ENCODE data around the gene CNTNAP5.

The CNTNAP5 gene

DNA sequence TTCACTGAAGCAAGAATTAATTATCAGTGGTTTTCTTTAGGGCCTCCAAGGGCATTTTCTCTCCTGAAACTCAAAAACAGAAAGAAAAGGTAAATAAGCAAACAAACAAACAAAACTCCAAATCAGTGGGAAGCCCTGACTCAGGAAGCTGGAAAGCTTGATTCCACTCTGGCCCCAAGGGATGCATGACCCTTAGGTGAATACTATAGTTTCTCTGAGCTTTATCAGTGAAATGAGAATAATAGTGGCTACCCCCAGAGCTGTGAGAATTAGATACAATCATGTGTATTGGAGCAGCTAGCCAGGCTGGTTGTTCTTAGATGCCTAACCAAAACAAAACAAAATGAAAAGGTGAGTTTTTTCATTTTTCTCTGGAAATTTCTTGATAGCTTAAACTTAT is 585.1 kb downstream of the CNTNAP5 start:
- Histone ChIP-seq H3K4me1 (no peaks in the 10 kb centered on the region), H3K9me3 (no peaks in the 10 kb centered on the region), H3K36me3 (replicated peaks) (no peaks in the 10 kb centered on the region), H3K27me3 (ENCODE audit: low read depth) (no peaks in the 10 kb centered on the region), H3K4me3 (no peak overlapping the region)
- DNase-seq (ENCODE audit: low spot score in 2 of 2) = no peak
- in situ Hi-C loops (cut with MboI; ENCODE audit: low sequenced_read_pairs) = no loop called here

DNA sequence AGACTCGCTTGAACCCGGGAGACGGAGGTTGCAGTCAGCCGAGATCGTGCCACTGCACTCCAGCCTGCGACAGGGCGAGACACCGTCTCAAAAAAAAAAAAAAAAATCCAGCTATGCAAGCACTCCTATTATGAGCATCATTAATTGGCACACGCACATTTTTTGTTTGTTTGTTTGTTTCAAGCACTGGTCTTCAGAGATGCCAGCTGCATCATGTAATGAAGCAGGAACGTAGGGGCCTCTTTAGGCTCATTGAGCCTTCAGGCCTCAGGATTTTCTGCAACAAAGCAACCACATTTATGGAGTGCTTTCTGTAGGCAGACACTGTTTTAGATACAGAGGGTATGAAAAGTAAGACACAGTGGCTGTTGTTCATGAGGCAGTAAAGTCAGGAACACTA is 585.8 kb downstream of the CNTNAP5 start:
- H3K9me3 ChIP-seq = no peaks in the 10 kb centered on the region
- H3K36me3 ChIP-seq (replicated peaks) = no peaks in the 10 kb centered on the region
- H3K27me3 ChIP-seq (ENCODE audit: low read depth) = no peaks in the 10 kb centered on the region
- no peak overlapping the region for H3K4me3 ChIP-seq
- DNase-seq (ENCODE audit: low spot score in 2 of 2) = no peak
- H3K4me1 ChIP-seq = no peaks in the 10 kb centered on the region
- in situ Hi-C loops (cut with MboI; ENCODE audit: low sequenced_read_pairs) = no loop called here

GRCh38 chr2:124623560-124623959 is 598.5 kb downstream of the CNTNAP5 start:
- in situ Hi-C loops (cut with MboI; ENCODE audit: low sequenced_read_pairs) = no loop called here
- Histone ChIP-seq H3K4me3 (no peak overlapping the region), H3K4me1 (no peaks in the 10 kb centered on the region), H3K9me3 (no peaks in the 10 kb centered on the region; the same call in 1 of the 2 replicates), H3K27me3 (ENCODE audit: low read depth) (no peaks in the 10 kb centered on the region), H3K36me3 (replicated peaks) (no peaks in the 10 kb centered on the region)
- no peak for DNase-seq (ENCODE audit: low spot score in 2 of 2)

DNA sequence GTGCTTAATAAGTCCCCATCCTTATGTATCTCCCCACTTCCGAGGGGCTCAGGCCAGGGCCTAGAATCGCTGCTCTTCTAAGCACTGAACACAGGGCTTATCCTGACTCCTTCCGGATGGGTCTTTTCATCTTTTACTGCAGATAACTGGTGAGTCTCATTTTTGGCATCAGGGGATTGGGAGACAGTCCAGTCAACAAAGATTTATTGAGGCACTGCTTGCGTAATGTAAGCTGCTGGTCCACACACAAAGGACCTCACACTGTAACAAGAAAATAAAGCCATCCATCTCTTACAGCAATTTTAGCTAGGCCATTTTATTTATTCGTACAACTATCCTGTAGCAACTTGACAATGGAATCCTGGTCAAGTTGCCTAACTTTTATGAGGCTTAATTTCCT is 600.5 kb downstream of the CNTNAP5 start:
- no peaks in the 10 kb centered on the region for H3K4me1 ChIP-seq
- no peaks in the 10 kb centered on the region; the same call in 1 of the 2 replicates for H3K9me3 ChIP-seq
- DNase-seq (ENCODE audit: low spot score in 2 of 2) = no peak
- no peak overlapping the region for H3K4me3 ChIP-seq
- no peaks in the 10 kb centered on the region for H3K27me3 ChIP-seq (ENCODE audit: low read depth)
- in situ Hi-C loops (cut with MboI; ENCODE audit: low sequenced_read_pairs) = no loop called here
- H3K36me3 ChIP-seq (replicated peaks) = no peaks in the 10 kb centered on the region

- H3K4me3 ChIP-seq = no peak overlapping the region
- in situ Hi-C loops (cut with MboI; ENCODE audit: low sequenced_read_pairs) = no loop called here
- no peaks in the 10 kb centered on the region for H3K27me3 ChIP-seq (ENCODE audit: low read depth)
- no peaks in the 10 kb centered on the region for H3K36me3 ChIP-seq (replicated peaks)
- no peaks in the 10 kb centered on the region for H3K4me1 ChIP-seq
- no peaks in the 10 kb centered on the region; the same call in 1 of the 2 replicates for H3K9me3 ChIP-seq
- no peak for DNase-seq (ENCODE audit: low spot score in 2 of 2)
These were observed 601.9 kb downstream of the CNTNAP5 start for GRCh38 chr2:124626993-124627392.

DNA sequence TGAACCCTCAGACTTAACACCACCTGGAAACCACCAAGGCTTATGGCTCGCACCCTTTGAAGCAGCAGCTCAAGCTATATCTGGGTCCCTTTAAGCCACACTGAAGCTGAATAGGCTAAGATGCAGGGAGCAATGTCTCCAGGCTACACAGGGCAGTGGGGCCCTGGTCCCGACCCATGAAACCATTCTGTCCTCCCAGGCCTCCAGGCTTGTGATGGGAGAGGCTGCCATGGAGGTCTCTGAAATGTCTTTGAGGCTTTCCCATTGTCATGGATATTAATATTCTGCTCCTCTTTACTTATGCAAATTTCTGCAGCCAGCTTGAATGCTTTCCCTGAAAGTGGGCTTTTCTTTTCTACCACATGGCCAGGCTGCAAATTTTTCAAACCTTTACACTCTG is 608.7 kb downstream of the CNTNAP5 start:
- in situ Hi-C loops (cut with MboI; ENCODE audit: low sequenced_read_pairs) = no loop called here
- Histone ChIP-seq H3K4me1 (no peaks in the 10 kb centered on the region), H3K4me3 (no peak overlapping the region), H3K9me3 (no peaks in the 10 kb centered on the region), H3K27me3 (ENCODE audit: low read depth) (no peaks in the 10 kb centered on the region), H3K36me3 (replicated peaks) (no peaks in the 10 kb centered on the region)
- no peak for DNase-seq (ENCODE audit: low spot score in 2 of 2)

DNA sequence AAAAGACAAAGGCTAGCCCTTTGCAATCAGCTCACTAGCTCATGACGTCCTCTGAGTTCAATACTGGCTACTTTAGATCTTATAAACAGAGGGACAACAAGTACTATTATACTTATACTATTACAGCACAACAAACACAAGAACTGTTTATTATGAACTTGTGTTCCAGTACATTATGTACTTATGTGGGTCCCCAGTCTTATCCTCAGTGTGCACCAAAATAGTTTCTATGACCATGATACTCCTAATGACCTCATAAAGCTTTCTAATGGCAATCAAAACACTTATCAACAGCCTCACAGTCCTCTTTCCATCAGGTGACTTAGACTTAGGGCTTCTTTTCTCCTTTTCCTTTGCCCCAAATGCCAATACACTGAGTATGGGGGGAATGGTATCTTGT is 614.4 kb downstream of the CNTNAP5 start:
- Histone ChIP-seq H3K4me3 (no peak overlapping the region), H3K9me3 (no peaks in the 10 kb centered on the region), H3K36me3 (replicated peaks) (no peaks in the 10 kb centered on the region), H3K4me1 (no peaks in the 10 kb centered on the region), H3K27me3 (ENCODE audit: low read depth) (no peaks in the 10 kb centered on the region)
- in situ Hi-C loops (cut with MboI; ENCODE audit: low sequenced_read_pairs) = no loop called here
- DNase-seq (ENCODE audit: low spot score in 2 of 2) = no peak

GRCh38 chr2:124640221-124640750 is 615.2 kb downstream of the CNTNAP5 start:
- Histone ChIP-seq H3K4me1 (no peaks in the 10 kb centered on the region), H3K4me3 (no peak overlapping the region), H3K9me3 (no peaks in the 10 kb centered on the region), H3K36me3 (replicated peaks) (no peaks in the 10 kb centered on the region), H3K27me3 (ENCODE audit: low read depth) (no peaks in the 10 kb centered on the region)
- in situ Hi-C loops (cut with MboI; ENCODE audit: low sequenced_read_pairs) = no loop called here
- no peak for DNase-seq (ENCODE audit: low spot score in 2 of 2)

DNA sequence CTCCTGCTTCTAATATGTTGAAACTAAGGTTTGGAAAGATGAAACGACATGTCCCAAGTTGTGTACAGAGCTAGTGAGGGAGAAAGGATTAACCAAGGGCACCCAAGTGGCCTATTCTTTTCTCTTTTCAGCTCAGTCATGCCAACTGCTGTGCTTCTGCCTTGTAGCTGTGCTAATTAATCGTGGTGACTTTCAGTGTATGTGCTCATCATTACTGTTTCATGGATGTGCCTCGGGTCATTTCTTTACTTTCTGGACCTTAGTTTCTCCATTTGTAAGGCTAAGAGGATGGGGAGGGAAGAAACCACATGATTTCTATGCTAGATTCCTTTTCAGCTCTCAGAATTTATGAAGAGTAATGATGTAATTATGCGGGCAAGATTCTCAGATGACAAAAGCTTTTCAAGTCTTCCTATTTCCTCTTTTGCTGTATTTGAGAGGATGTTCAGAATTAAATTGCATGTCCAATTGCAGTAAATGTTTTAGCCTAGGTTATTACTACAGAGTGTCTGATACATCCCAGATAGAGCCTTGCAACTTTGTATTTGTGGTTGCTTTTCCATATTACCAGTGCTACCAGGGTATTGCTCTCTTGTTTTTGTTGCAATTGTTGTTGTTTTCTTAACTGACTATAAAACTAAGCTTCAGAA is 621.2 kb downstream of the CNTNAP5 start:
- no peak for DNase-seq (ENCODE audit: low spot score in 2 of 2)
- in situ Hi-C loops (cut with MboI; ENCODE audit: low sequenced_read_pairs) = no loop called here
- no peaks in the 10 kb centered on the region for H3K9me3 ChIP-seq

DNA sequence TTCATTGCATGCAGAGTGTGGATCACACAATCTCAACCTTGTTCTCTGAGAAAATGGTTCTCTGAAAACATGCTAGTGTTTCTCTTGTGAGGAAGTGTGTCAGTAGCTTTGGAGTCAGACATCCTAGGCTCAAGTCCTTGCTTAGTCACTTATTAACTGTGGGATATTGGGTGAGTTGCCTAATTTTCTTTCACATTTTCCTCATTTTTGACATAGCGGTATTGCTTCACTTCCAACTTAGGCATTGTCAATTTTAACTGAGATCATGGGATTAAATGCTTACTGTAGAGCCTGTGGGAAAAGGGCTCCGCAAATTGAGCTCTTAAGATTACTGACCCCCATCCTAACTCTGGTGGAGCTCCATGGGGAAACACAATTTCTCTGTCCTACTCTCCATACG is 622.2 kb downstream of the CNTNAP5 start:
- in situ Hi-C loops (cut with MboI; ENCODE audit: low sequenced_read_pairs) = no loop called here
- H3K27me3 ChIP-seq (ENCODE audit: low read depth) = no peaks in the 10 kb centered on the region
- H3K9me3 ChIP-seq = no peaks in the 10 kb centered on the region
- no peak for DNase-seq (ENCODE audit: low spot score in 2 of 2)
- H3K36me3 ChIP-seq (replicated peaks) = no peaks in the 10 kb centered on the region
- no peak overlapping the region for H3K4me3 ChIP-seq
- H3K4me1 ChIP-seq = no peaks in the 10 kb centered on the region

More for the DNA sequence above, 621.2 kb downstream of the CNTNAP5 start:
- H3K27me3 ChIP-seq (ENCODE audit: low read depth) = no peaks in the 10 kb centered on the region
- no peaks in the 10 kb centered on the region for H3K4me1 ChIP-seq
- no peaks in the 10 kb centered on the region for H3K36me3 ChIP-seq (replicated peaks)
- no peak overlapping the region for H3K4me3 ChIP-seq

- no peaks in the 10 kb centered on the region for H3K4me1 ChIP-seq
- H3K36me3 ChIP-seq (replicated peaks) = no peaks in the 10 kb centered on the region
- H3K27me3 ChIP-seq (ENCODE audit: low read depth) = no peaks in the 10 kb centered on the region
- no peak for DNase-seq (ENCODE audit: low spot score in 2 of 2)
- in situ Hi-C loops (cut with MboI; ENCODE audit: low sequenced_read_pairs) = no loop called here
- H3K4me3 ChIP-seq = no peak overlapping the region
- H3K9me3 ChIP-seq = no peaks in the 10 kb centered on the region
These were observed 622.6 kb downstream of the CNTNAP5 start for GRCh38 chr2:124647663-124648062.

- in situ Hi-C loops (cut with MboI; ENCODE audit: low sequenced_read_pairs) = no loop called here
- Histone ChIP-seq H3K36me3 (replicated peaks) (no peaks in the 10 kb centered on the region), H3K4me1 (no peaks in the 10 kb centered on the region), H3K4me3 (no peak overlapping the region), H3K27me3 (ENCODE audit: low read depth) (no peaks in the 10 kb centered on the region), H3K9me3 (no peaks in the 10 kb centered on the region)
- DNase-seq (ENCODE audit: low spot score in 2 of 2) = no peak
These were observed 623.9 kb downstream of the CNTNAP5 start for GRCh38 chr2:124649001-124649400.

DNA sequence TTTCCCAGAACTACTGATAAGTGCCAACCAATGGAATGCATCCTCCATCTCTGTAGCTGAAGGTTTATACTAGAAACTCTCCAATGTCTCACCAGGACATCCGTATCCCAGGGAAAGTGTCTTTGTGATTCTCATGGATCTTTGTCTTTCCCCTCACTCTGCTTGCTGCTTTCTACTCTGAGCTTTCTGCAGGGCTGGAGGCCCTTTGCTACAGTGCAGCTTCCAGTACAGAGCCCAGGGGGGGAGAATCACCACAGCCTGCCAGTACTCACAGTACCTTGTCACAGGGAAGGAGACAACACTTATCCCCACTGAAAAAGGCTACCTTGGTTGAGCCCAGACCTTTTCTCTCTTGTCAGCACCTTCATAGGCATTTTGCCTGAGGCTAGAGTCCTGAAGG is 627.0 kb downstream of the CNTNAP5 start:
- in situ Hi-C loops (cut with MboI; ENCODE audit: low sequenced_read_pairs) = no loop called here
- H3K9me3 ChIP-seq = no peaks in the 10 kb centered on the region
- no peaks in the 10 kb centered on the region for H3K4me1 ChIP-seq
- no peak overlapping the region for H3K4me3 ChIP-seq
- DNase-seq (ENCODE audit: low spot score in 2 of 2) = no peak
- H3K27me3 ChIP-seq (ENCODE audit: low read depth) = no peaks in the 10 kb centered on the region
- H3K36me3 ChIP-seq (replicated peaks) = no peaks in the 10 kb centered on the region

DNA sequence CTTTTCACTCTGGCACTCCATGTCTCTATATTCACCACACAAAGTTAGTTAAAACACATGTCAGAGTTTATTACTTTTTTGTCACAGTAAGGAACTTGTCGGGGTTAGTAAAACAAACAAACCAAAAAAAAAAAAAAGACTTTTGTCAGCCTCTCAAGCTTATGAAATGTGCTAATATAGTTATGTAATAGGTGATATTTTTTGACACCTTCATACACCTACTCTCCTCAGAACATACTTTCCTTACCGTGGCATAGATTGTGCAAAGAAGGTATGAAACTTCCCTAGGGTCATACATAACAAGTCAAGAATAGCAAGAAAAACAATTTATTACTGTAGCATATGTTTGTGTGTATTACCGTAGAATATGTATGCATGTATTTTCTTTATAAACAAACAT is 633.3 kb downstream of the CNTNAP5 start:
- Histone ChIP-seq H3K9me3 (no peaks in the 10 kb centered on the region), H3K36me3 (replicated peaks) (no peaks in the 10 kb centered on the region), H3K4me1 (no peaks in the 10 kb centered on the region), H3K4me3 (no peak overlapping the region), H3K27me3 (ENCODE audit: low read depth) (no peaks in the 10 kb centered on the region)
- DNase-seq (ENCODE audit: low spot score in 2 of 2) = no peak
- in situ Hi-C loops (cut with MboI; ENCODE audit: low sequenced_read_pairs) = no loop called here

- in situ Hi-C loops (cut with MboI; ENCODE audit: low sequenced_read_pairs) = no loop called here
- H3K4me3 ChIP-seq = no peak overlapping the region
These were observed 636.5 kb downstream of the CNTNAP5 start for GRCh38 chr2:124661558-124661957.

More at GRCh38 chr2:124661558-124661957, 636.5 kb downstream of the CNTNAP5 start:
- Histone ChIP-seq H3K9me3 (no peaks in the 10 kb centered on the region), H3K36me3 (replicated peaks) (no peaks in the 10 kb centered on the region), H3K4me1 (no peaks in the 10 kb centered on the region), H3K27me3 (ENCODE audit: low read depth) (no peaks in the 10 kb centered on the region)
- no peak for DNase-seq (ENCODE audit: low spot score in 2 of 2)
